IMR-90 (cell line): ENCODE results near the gene SPATA25. TPM values are rescaled to one million over a fixed set of nuclear protein-coding genes. Genes with fewer than 3 reads are reported as not detected.

Experiments used
- ATAC-seq: fragments of 200-7000 bp; cut with Tn5 transposase; 2 replicates; pipeline ENCODE4 v1.9.1; 2020; ENCODE audit warnings: low read depth, mild to moderate bottlenecking, moderate library complexity
- BruUV-seq: library from RNA; stranded (reverse); fragments of 400-500 nt; replicated peaks from 2 replicates; lab custom pipeline; 2021; lab: Mats Ljungman, UMichigan
- CTCF ChIA-PET: fragments of 300-600 bp; formaldehyde crosslinking; extraction: SDS; loops from one replicate; lab custom pipeline; 2021; ENCODE audit warnings: antibody characterized with exemption; lab: Yijun Ruan, JAX
- POLR2A ChIA-PET: fragments of 300-600 bp; sonication (Branson Sonifier 250); formaldehyde crosslinking; loops from one replicate; lab custom pipeline; 2022; ENCODE audit warnings: antibody characterized with exemption; ENCODE audit not compliant: unreplicated experiment; lab: Charles Lee
- DNase-seq: peaks from one replicate; pipeline ENCODE4 v3.0.0; 2013
- H2AFZ ChIP-seq: replicated peaks from 2 replicates; pipeline ENCODE3; 2013; ENCODE audit warnings: low read length, mild to moderate bottlenecking; ENCODE audit not compliant: poor library complexity
- H2AK5ac ChIP-seq: 2 replicates; pipeline ENCODE4 v1.6.1; 2013; ENCODE audit warnings: low read depth, low read length, inconsistent platforms
- H2AK9ac ChIP-seq: replicated peaks from 2 replicates; pipeline ENCODE3; 2013; ENCODE audit warnings: mild to moderate bottlenecking, low read depth, low read length, moderate library complexity; ENCODE audit not compliant: poor library complexity
- H2BK120ac ChIP-seq: 2 replicates; pipeline ENCODE4 v1.6.1; 2013; ENCODE audit warnings: low read depth, low read length, inconsistent platforms
- H2BK15ac ChIP-seq: 3 replicates; pipeline ENCODE4 v1.6.1; 2013; ENCODE audit warnings: low read depth, low read length, inconsistent platforms
- H2BK20ac ChIP-seq: 2 replicates; pipeline ENCODE4 v1.6.1; 2013; ENCODE audit warnings: low read depth, mild to moderate bottlenecking, inconsistent platforms, low read length, moderate library complexity
- H2BK5ac ChIP-seq: 2 replicates; pipeline ENCODE4 v1.6.1; 2013; ENCODE audit warnings: mild to moderate bottlenecking, low read depth, low read length, inconsistent platforms; ENCODE audit not compliant: poor library complexity, severe bottlenecking
- H3K14ac ChIP-seq: replicated peaks from 2 replicates; pipeline ENCODE4 v1.6.1; 2013; ENCODE audit warnings: low read depth, low read length, inconsistent platforms
- H3K18ac ChIP-seq: 2 replicates; pipeline ENCODE4 v1.6.1; 2013; ENCODE audit warnings: low read depth, low read length, control low read depth
- H3K23ac ChIP-seq: 2 replicates; pipeline ENCODE4 v1.6.1; 2013; ENCODE audit warnings: low read depth, low read length, inconsistent platforms
- H3K27ac ChIP-seq: 2 replicates; pipeline ENCODE4 v1.5.1; 2013; ENCODE audit warnings: mild to moderate bottlenecking, control low read depth, low read length; ENCODE audit not compliant: insufficient read depth
- H3K27me3 ChIP-seq: 2 replicates; pipeline ENCODE4 v1.6.1; 2013; ENCODE audit warnings: low read length; ENCODE audit not compliant: control insufficient read depth, insufficient read depth
- H3K36me3 ChIP-seq: 2 replicates; pipeline ENCODE4 v1.6.1; 2013; ENCODE audit warnings: low read length, mixed read lengths; ENCODE audit not compliant: control insufficient read depth, insufficient read depth
- H3K4ac ChIP-seq: 2 replicates; pipeline ENCODE4 v1.6.1; 2013; ENCODE audit warnings: low read depth, low read length, inconsistent platforms
- H3K4me1 ChIP-seq: 2 replicates; pipeline ENCODE4 v1.6.1; 2013; ENCODE audit warnings: low read length, mixed read lengths; ENCODE audit not compliant: control insufficient read depth, insufficient read depth
- H3K4me2 ChIP-seq: 2 replicates; pipeline ENCODE4 v1.6.1; 2013; ENCODE audit warnings: low read depth, mild to moderate bottlenecking, control low read depth, low read length, moderate library complexity
- H3K4me3 ChIP-seq: 2 replicates; pipeline ENCODE4 v1.5.1; 2013; ENCODE audit warnings: low read depth, mild to moderate bottlenecking, control low read depth, low read length, moderate library complexity; ENCODE audit not compliant: insufficient read depth
- H3K56ac ChIP-seq: 2 replicates; pipeline ENCODE4 v1.6.1; 2013; ENCODE audit warnings: low read length, inconsistent platforms; ENCODE audit not compliant: insufficient read depth; ENCODE audit errors: extremely low read depth
- H3K79me1 ChIP-seq, 2 experiments: 2 replicates each; pipeline ENCODE4 v1.6.1; 2013; ENCODE audit warnings: low read length in 2 of 2, inconsistent platforms in 1 of 2, low read depth in 1 of 2
- H3K9ac ChIP-seq: 2 replicates; pipeline ENCODE4 v1.6.1; 2013; ENCODE audit warnings: low read depth, low read length, control low read depth
- H3K9me1 ChIP-seq: 2 replicates; pipeline ENCODE4 v1.6.1; 2013; ENCODE audit warnings: low read length, inconsistent platforms; ENCODE audit not compliant: insufficient read depth
- H3K9me3 ChIP-seq: 2 replicates; pipeline ENCODE4 v1.6.1; 2013; ENCODE audit warnings: low read length; ENCODE audit not compliant: control insufficient read depth, insufficient read depth
- H4K20me1 ChIP-seq: 2 replicates; pipeline ENCODE4 v1.6.1; 2013; ENCODE audit warnings: low read length, inconsistent platforms; ENCODE audit not compliant: insufficient read depth
- H4K5ac ChIP-seq: 2 replicates; pipeline ENCODE4 v1.6.1; 2013; ENCODE audit warnings: mild to moderate bottlenecking, low read depth, low read length, control low read depth
- H4K8ac ChIP-seq, 2 experiments: 2 replicates each; pipeline ENCODE4 v1.6.1; 2013; ENCODE audit warnings: low read depth in 2 of 2, low read length in 2 of 2, control low read depth in 1 of 2, inconsistent platforms in 1 of 2
- H4K91ac ChIP-seq: 2 replicates; pipeline ENCODE4 v1.6.1; 2013; ENCODE audit warnings: low read depth, low read length, inconsistent platforms; ENCODE audit not compliant: insufficient read depth
- CHD1 ChIP-seq: IDR thresholded peaks from 2 replicates; pipeline ENCODE4 v1.6.1; 2012; ENCODE audit warnings: low read depth, low read length, improper control_type of control experiment
- NFE2L2 ChIP-seq: fragments of 150-350 bp; IDR thresholded peaks from 2 replicates; pipeline ENCODE4 v1.6.1; 2016; ENCODE audit warnings: low read depth, mild to moderate bottlenecking, low read length
- RCOR1 ChIP-seq: IDR thresholded peaks from 2 replicates; pipeline ENCODE4 v1.6.1; 2012; ENCODE audit warnings: mild to moderate bottlenecking, low read length, improper control_type of control experiment; ENCODE audit not compliant: insufficient replicate concordance
- RFX5 ChIP-seq: IDR thresholded peaks from 2 replicates; pipeline ENCODE4 v1.8.0; 2012; ENCODE audit warnings: low read depth, mild to moderate bottlenecking, low read length, moderate library complexity
- WGBS, 2 experiments: methylation state at CpG; one replicate each; pipeline versions ENCODE4 v1.1.5 to v1.1.7; 2013; ENCODE audit warnings: missing lambda C conversion rate in 2 of 2; ENCODE audit not compliant: insufficient read length in 1 of 2; ENCODE audit errors: extremely low coverage in 2 of 2; 5-methylcytosine and 5-hydroxymethylcytosine counted together
- dilution Hi-C: fragments of 300-500 bp; cut with HindIII; formaldehyde crosslinking; loops from one replicate; pipeline ENCODE4 v1.14.3; 2018; ENCODE audit warnings: low sequenced_read_pairs; ENCODE audit not compliant: unreplicated experiment
- in situ Hi-C: fragments of 300-500 bp; cut with MboI; formaldehyde crosslinking; loops from 3 replicates; pipeline ENCODE4 v1.14.3; 2019; ENCODE audit warnings: low sequenced_read_pairs, inconsistent platforms, mixed read lengths
- intact Hi-C: fragments of 100-400 bp; cut with micrococcal nuclease; formaldehyde crosslinking; loops from 2 replicates; pipeline ENCODE4 v1.10.0; 2022
- polyA plus RNA-seq, 3 experiments: library from polyadenylated mRNA; depleted of rRNA; stranded (reverse); fragments of >200 nt; gene quantifications; 2 replicates each; pipeline ENCODE4 v1.2.3, GENCODE V29; 2012; ENCODE audit warnings: low replicate concordance in 1 of 3
- total RNA-seq: library from RNA; depleted of rRNA; stranded (reverse); fragments of >200 nt; gene quantifications from 2 replicates; pipeline ENCODE4 v1.2.3, GENCODE V29; 2012

The SPATA25 gene
- total and polyA plus RNA-seq, 2 of the 4 experiments (the other 2 are of a cell fraction) = 0.18 to 0.36 TPM

GRCh38 chr20:45848969-45849582 is 38.3 kb downstream of the SPATA25 start:
- H3K9ac ChIP-seq = no peak overlapping the region
- no peak overlapping the region for H2BK5ac ChIP-seq
- peaks cover 38% of the 10 kb centered on the region for H3K36me3 ChIP-seq
- in situ Hi-C loops (no loop called here), dilution Hi-C loops (no loop called here), intact Hi-C loops (no loop called here)
- H3K79me1 ChIP-seq = peaks cover 10 to 41% of the 10 kb centered on the region in 2 experiments
- H3K4me2 ChIP-seq = no peak overlapping the region
- WGBS, 2 experiments = no CpG with 5 or more reads among the region's 8 CpGs
- H4K91ac ChIP-seq = no peak overlapping the region
- peaks cover 11% of the 10 kb centered on the region; the same call in 1 of the 2 replicates for H3K9me1 ChIP-seq
- H4K20me1 ChIP-seq = peaks cover 5% of the 10 kb centered on the region; the same call in 1 of the 2 replicates
- H2AK5ac ChIP-seq = no peak overlapping the region
- H3K4me1 ChIP-seq = no peaks in the 10 kb centered on the region
- POLR2A ChIA-PET = no interaction called here
- no peak overlapping the region for H2AFZ ChIP-seq
- H2BK20ac ChIP-seq = no peak overlapping the region
- H3K18ac ChIP-seq = no peak overlapping the region
- DNase-seq (no peak), ATAC-seq (no peak)
- CTCF ChIA-PET = no interaction called here
- H4K8ac ChIP-seq = no peak overlapping the region
- H4K5ac ChIP-seq = no peak overlapping the region
- no peak overlapping the region for H3K56ac ChIP-seq
- no peak overlapping the region for H2BK15ac ChIP-seq
- BruUV-seq = no TSS peak
- no peak overlapping the region for H2BK120ac ChIP-seq
- no peak overlapping the region for H2AK9ac ChIP-seq
- H3K4ac ChIP-seq = no peak overlapping the region
- H3K14ac ChIP-seq = no peak overlapping the region
- no peak overlapping the region for H3K27ac ChIP-seq
- H3K4me3 ChIP-seq = no peak overlapping the region
- no peak for TF ChIP-seq CHD1
- TF ChIP-seq NFE2L2 = no peak
- no peak for TF ChIP-seq RFX5
- no peak for TF ChIP-seq RCOR1
- H3K23ac ChIP-seq = no peak overlapping the region
- H3K9me3 ChIP-seq = no peaks in the 10 kb centered on the region
- no peaks in the 10 kb centered on the region for H3K27me3 ChIP-seq
